Measurements from ENCODE around the gene ARRDC1.

Gene ARRDC1

GRCh38 chr9:137579259-137579604, 26.3 kb upstream of the ARRDC1 start:
- DNase-seq (ENCODE audit: low read depth), result no peak
- H3K4me3 ChIP-seq (ENCODE audit: low read depth, low read length), result peak overlapping the region; percentile 20; the same call in 1 of the 2 replicates
- TF ChIP-seq CTCF (IDR thresholded peaks at IDR 0.05; ENCODE audit: low read depth, low read length, missing control alignments), result no peak

- TF ChIP-seq CTCF (IDR thresholded peaks at IDR 0.05; ENCODE audit: low read depth, low read length, missing control alignments), result no peak
- no peak for DNase-seq (ENCODE audit: low read depth)
- no peak overlapping the region for H3K4me3 ChIP-seq (ENCODE audit: low read depth, low read length)
These were observed 25.1 kb upstream of the ARRDC1 start for GRCh38 chr9:137580209-137580953.

GRCh38 chr9:137580954-137581322, 24.5 kb upstream of the ARRDC1 start:
- DNase-seq (ENCODE audit: low read depth), result no peak
- no peak overlapping the region for H3K4me3 ChIP-seq (ENCODE audit: low read depth, low read length)
- TF ChIP-seq CTCF (IDR thresholded peaks at IDR 0.05; ENCODE audit: low read depth, low read length, missing control alignments), result no peak

- TF ChIP-seq CTCF (IDR thresholded peaks at IDR 0.05; ENCODE audit: low read depth, low read length, missing control alignments), result no peak
- no peak overlapping the region for H3K4me3 ChIP-seq (ENCODE audit: low read depth, low read length)
- no peak for DNase-seq (ENCODE audit: low read depth)
These were observed 23.9 kb upstream of the ARRDC1 start for GRCh38 chr9:137581361-137582285.

- DNase-seq (ENCODE audit: low read depth), result no peak
- no peak for TF ChIP-seq CTCF (IDR thresholded peaks at IDR 0.05; ENCODE audit: low read depth, low read length, missing control alignments)
- no peak overlapping the region for H3K4me3 ChIP-seq (ENCODE audit: low read depth, low read length)
These were observed 23.1 kb upstream of the ARRDC1 start for GRCh38 chr9:137582286-137582860.

- no peak for TF ChIP-seq CTCF (IDR thresholded peaks at IDR 0.05; ENCODE audit: low read depth, low read length, missing control alignments)
- no peak for DNase-seq (ENCODE audit: low read depth)
- no peak overlapping the region for H3K4me3 ChIP-seq (ENCODE audit: low read depth, low read length)
These were observed 22.1 kb upstream of the ARRDC1 start for GRCh38 chr9:137583347-137583746.

Data from GM12864 (cell line).